HG02884 (cell line): ENCODE results near the gene CCDC195.
"Not testable (repeated sequence)": the region's sequence is repeated elsewhere in the genome, so short reads cannot be mapped to it uniquely, and the experiment has no call there.

ENCODE experiments used
- ATAC-seq: cut with Tn5 transposase; IDR thresholded peaks from one replicate; pipeline ENCODE4 v1.9.1; 2021; ENCODE audit warnings: mild to moderate bottlenecking, moderate library complexity; ENCODE audit not compliant: unreplicated experiment

CCDC195 gene

DNA sequence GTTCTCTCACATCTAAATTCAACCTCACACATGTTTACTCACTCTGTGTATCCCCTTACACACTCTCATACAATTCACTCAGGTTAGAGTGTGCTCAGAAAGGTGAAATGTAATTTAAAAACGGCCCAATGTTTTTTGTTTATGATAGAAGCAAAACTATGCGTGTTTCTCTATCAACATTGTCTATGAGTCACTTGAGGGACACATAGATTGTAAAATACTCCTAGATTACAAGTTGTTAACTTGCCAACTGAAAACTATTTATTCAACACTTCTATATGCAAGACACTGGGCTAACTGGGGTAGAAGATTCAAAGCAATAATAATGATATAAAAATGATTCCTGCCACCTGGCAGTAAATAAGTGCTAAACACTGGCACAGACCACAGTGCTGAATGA is 24.6 kb downstream of the CCDC195 start:
- no peak for ATAC-seq

DNA sequence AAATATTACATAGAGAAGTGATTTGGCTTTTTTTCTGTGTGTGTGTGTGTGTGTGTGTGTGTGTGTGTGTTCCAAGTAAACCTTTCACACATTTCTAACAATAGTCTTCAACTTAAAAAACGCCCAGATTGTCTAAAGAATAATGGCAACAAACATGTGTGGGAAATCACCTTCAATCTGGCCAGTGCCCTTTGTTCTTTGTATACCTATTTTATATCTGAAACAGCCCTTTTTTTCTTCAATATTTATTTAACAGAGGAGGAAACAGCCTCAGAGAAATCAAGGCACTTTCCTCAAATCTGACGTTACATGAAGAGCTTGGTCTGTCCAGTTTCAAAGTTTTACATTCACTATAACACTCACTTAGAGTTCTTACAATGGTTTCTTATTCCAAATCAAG is 25.3 kb downstream of the CCDC195 start:
- no peak for ATAC-seq

DNA sequence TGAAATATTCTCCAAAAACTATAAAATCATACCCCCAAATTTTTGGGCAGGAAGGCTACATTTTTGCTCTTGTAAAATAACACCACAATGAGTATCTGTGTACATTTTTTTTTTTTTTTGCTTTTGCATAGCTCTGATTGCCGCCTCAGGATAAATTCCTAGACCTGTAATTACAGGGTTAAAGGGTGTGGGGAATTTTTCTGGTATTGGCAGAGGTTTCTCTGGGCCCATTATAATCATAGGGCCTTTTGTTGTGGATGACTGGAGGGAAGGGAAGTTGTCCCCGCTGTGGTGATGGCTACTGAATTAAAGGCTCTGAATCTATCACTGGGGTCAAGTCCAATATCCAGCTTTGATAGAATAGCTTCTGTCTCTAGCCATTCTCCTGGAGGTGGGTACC is 26.6 kb downstream of the CCDC195 start:
- ATAC-seq = no peak

DNA sequence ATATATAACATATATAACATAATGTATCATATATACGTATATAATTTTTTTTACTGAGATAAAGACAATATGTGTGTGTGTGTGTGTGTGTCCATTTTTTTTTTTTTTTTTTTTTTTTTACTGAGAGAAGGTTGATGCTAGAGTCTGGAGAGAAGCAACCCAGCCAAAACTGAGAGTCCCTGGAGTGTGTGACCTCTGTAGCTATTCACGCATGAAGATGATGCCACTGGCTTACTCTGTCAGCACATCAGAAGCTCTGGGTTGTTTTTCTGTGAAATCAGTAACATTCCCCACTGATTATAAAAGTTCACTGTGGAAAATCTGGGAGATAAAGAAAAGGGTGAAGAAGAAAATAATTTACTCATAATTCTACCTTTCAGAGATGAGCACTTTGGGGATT is 27.2 kb downstream of the CCDC195 start:
- ATAC-seq = no peak

DNA sequence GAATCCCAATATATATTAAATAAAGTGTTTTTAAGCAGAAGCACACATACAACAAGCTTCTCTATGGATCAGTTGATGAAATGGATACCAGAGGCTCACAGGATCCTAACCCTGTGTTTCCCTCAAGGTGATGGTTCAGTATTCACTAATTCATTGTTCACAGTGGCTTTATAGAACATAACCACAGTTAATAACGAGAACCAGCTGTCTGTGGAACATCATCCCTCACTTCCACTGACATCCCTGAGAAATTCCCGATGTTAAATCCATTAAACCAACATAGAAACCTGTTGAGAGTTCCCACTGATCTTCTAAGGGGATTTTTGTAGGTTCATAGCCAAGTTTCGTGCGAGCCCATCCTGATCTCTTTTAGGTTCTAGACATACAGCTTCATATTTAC is 29.0 kb downstream of the CCDC195 start:
- ATAC-seq = no peak

GRCh38 chr2:224685121-224685520 is 31.0 kb downstream of the CCDC195 start:
- no peak for ATAC-seq

GRCh38 chr2:224682134-224682533 is 34.0 kb downstream of the CCDC195 start:
- no peak for ATAC-seq

DNA sequence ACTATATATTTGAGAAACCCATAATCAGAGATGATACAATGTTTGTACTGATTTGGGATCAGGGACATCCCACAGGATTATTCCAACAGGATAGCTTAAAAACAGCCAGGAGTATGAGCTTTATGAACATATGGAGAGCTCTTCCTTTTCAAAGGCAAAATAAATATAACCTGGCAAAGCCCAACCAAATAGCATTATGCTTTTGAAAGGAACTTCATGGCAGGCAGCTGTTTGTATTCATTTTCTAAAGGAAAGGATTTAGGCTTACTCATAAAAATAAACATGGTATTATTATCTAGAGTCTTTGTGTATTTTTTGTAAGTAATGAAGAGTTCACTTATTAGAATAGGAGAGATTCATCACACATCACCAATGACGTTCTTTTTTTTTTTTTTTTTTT is 44.4 kb downstream of the CCDC195 start:
- ATAC-seq = no peak

DNA sequence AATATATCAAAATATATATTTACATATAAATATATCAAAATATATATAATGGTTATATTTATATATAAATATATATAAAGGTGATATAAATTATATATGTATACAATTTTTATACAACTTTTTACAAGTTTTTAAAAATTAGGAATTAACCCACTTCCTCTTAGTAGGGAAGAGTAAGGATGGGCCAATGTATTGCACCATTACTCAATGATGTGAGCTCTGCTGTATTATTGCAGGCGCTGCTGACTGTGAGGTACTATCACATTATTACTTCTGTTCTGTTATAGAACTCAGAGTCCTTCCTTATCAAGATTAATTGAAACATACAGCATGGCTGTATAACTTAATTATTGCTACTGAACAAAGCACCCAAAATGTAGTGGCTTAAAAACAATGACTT is 46.0 kb downstream of the CCDC195 start:
- no peak for ATAC-seq

- no peak for ATAC-seq
Measured at GRCh38 chr2:224669449-224669848, 46.7 kb downstream of the CCDC195 start.

- ATAC-seq = no peak
Measured at GRCh38 chr2:224668123-224668909, 47.8 kb downstream of the CCDC195 start.

DNA sequence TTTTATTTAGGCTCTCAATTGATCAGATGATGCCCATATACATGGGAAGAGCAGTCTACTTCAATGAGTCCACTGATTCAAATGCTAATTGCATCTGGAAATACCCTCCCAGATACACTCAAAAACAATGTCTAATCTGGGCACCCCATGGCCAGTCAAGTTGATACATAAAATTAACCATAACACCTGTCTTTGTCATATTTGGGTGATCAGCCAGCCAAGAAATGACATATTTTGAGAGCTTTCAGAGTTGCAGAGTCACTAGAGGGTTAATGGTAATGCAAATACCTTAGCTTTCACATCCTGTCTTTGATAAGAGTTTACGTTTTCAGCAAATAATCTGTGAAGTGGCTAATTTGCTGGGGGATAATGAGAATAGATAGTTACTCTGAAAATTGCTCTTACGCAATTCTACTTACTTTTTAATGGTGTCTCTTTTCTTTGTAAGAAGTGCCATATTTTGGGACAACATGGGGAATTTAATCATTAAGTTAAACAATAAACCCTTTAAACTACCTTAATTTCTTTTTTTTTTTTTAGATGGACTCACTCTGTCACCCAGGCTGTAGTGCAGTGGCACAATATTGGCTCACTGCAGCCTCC is 49.1 kb downstream of the CCDC195 start:
- peak; percentile 98 for ATAC-seq

- not testable (repeated sequence) for ATAC-seq
Measured at GRCh38 chr2:224663322-224663721, 52.8 kb downstream of the CCDC195 start.

DNA sequence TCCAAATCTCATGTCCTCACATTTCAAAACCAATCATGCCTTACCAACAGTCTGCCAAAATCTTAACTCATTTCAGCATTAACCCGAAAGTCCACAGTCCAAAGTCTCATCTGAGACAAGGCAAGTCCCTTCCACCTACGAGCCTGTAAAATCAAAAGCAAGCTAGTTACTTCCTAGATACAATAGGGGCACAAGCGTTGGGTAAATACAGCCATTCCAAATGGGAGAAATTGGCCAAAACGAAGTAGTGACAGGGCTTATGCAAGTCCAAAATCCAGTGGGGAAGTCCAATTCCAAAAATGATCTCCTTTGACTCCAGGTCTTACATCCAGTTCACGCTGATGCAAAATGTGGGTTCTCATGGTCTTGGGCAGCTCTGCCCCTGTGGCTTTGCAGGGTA is 54.5 kb downstream of the CCDC195 start:
- ATAC-seq = not testable (repeated sequence)

- no peak for ATAC-seq
Measured at GRCh38 chr2:224659714-224660113, 56.5 kb downstream of the CCDC195 start.

DNA sequence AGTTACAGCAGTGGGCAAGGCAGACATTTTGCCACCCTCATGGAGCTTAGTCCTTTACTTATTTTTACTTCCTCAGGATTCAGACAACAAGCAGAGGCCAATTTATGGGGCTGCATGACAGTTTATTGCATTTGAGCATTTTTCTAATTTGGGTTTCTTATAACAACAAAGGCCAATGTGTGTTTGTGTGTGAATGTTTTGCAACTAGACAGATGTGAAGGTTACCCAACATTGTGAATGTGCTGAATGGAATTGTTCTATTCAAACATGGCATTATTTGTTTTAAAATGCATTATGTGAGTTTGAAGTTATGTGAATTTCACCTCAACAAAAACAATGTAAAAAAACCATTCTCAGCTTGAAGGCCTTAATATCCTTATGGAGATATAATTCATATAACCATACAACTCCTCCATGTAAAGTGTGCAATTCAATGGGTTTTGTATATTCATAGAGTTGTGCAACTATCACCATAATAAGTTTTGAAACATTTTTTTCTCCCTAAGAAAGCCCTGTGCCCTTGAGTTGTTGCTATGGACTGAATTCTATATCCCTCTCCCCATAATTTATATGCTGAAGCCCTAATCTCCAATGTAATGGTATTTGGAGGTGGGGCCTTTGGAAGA is 57.3 kb downstream of the CCDC195 start:
- ATAC-seq = no peak

DNA sequence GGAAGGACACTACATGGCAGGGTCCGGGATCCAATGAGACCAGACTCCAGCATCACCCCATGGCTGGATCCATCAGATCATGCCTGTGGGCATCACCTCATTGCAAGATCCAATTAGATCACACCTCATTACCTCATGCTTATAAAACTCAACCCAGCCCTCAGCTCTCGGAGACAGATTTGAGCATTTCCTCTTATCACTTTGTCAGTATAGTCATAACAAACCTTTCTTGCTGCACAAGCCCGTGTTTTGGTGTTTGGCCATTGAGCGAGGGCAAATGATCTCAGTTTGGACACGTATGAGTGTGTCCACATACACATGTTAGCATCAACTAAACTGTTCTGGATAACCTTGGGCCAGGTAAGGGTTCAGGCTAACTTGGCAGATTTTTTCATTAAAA is 58.8 kb downstream of the CCDC195 start:
- no peak for ATAC-seq

GRCh38 chr2:224655006-224655537 is 61.1 kb downstream of the CCDC195 start:
- no peak for ATAC-seq
